HG03558 (cell line): ENCODE data around the gene PLCD1.
"Not testable (repeated sequence)": the region's sequence is repeated elsewhere in the genome, so short reads cannot be mapped to it uniquely, and the experiment has no call there.

Experiments
- ATAC-seq: cut with Tn5 transposase; IDR thresholded peaks from one replicate; pipeline ENCODE4 v1.9.1; 2021; ENCODE audit warnings: moderate number of reproducible peaks; ENCODE audit not compliant: unreplicated experiment; ENCODE audit errors: extremely low read depth

The PLCD1 gene

GRCh38 chr3:38038447-38038911, 9.0 kb upstream of the PLCD1 start:
- no peak for ATAC-seq

GRCh38 chr3:38036906-38037305, 7.5 kb upstream of the PLCD1 start:
- no peak for ATAC-seq

GRCh38 chr3:38036286-38036685, 6.8 kb upstream of the PLCD1 start:
- no peak for ATAC-seq

GRCh38 chr3:38034335-38034734, 4.9 kb upstream of the PLCD1 start:
- ATAC-seq: not testable (repeated sequence)

- ATAC-seq: not testable (repeated sequence)
Measured at GRCh38 chr3:38033586-38033985, 4.1 kb upstream of the PLCD1 start.

- ATAC-seq: no peak
Measured at GRCh38 chr3:38032328-38032865, 3.0 kb upstream of the PLCD1 start.

- ATAC-seq: no peak
Measured at GRCh38 chr3:38031022-38031994, 1.9 kb upstream of the PLCD1 start.

- ATAC-seq: no peak
Measured at GRCh38 chr3:38030126-38031021, 932 bp upstream of the PLCD1 start.

GRCh38 chr3:38028621-38029361, 651 bp downstream of the PLCD1 start:
- ATAC-seq: no peak

- no peak for ATAC-seq
Measured at GRCh38 chr3:38027466-38028465, 1.7 kb downstream of the PLCD1 start.

GRCh38 chr3:38026856-38027255, 2.6 kb downstream of the PLCD1 start:
- no peak for ATAC-seq

GRCh38 chr3:38022896-38023709, 6.3 kb downstream of the PLCD1 start:
- ATAC-seq: no peak

GRCh38 chr3:38022301-38022700, 7.1 kb downstream of the PLCD1 start:
- no peak for ATAC-seq

- ATAC-seq: no peak
Measured at GRCh38 chr3:38021196-38021595, 8.2 kb downstream of the PLCD1 start.

GRCh38 chr3:38020342-38020726, 9.1 kb downstream of the PLCD1 start:
- no peak for ATAC-seq

- no peak for ATAC-seq
Measured at GRCh38 chr3:38019658-38020341, 9.6 kb downstream of the PLCD1 start.
